Activated naive CD4-positive, alpha-beta T cell treated with anti-CD3 and anti-CD28 coated beads, Interleukin-2, amount 50 U/mL, for 16 hours (primary cell): Measurements from ENCODE around the gene SULF2.
"Not testable (repeated sequence)": the region's sequence is repeated elsewhere in the genome, so short reads cannot be mapped to it uniquely, and the experiment has no call there.

Experiments
- DNase-seq: peaks from one replicate; pipeline ENCODE4 v3.0.0-alpha.2; 2020

The SULF2 gene

GRCh38 chr20:47785311-47785853, at the start of gene SULF2:
SULF2 (minus strand) TSS chr20:47785481; CDS start chr20:47757363, 28,118 bp downstream.
- no peak for DNase-seq

- DNase-seq: not testable (repeated sequence)
Observed at GRCh38 chr20:47831675-47832074, 46.4 kb upstream of the SULF2 start.

GRCh38 chr20:47826716-47827115, 41.4 kb upstream of the SULF2 start:
- DNase-seq: not testable (repeated sequence)

- not testable (repeated sequence) for DNase-seq
Observed at GRCh38 chr20:47826006-47826405, 40.7 kb upstream of the SULF2 start.

GRCh38 chr20:47825011-47825762, 39.9 kb upstream of the SULF2 start:
- no peak for DNase-seq

- DNase-seq: not testable (repeated sequence)
Observed at GRCh38 chr20:47823941-47824340, 38.7 kb upstream of the SULF2 start.

- DNase-seq: no peak
Observed at GRCh38 chr20:47821481-47822100, 36.3 kb upstream of the SULF2 start.

- DNase-seq: no peak
Observed at GRCh38 chr20:47818996-47819609, 33.8 kb upstream of the SULF2 start.

- DNase-seq: no peak
Observed at GRCh38 chr20:47818466-47818865, 33.2 kb upstream of the SULF2 start.

- no peak for DNase-seq
Observed at GRCh38 chr20:47818016-47818415, 32.7 kb upstream of the SULF2 start.

- DNase-seq: no peak
Observed at GRCh38 chr20:47817573-47817972, 32.3 kb upstream of the SULF2 start.

- DNase-seq: no peak
Observed at GRCh38 chr20:47816487-47817451, 31.5 kb upstream of the SULF2 start.

GRCh38 chr20:47815866-47816265, 30.6 kb upstream of the SULF2 start:
- DNase-seq: no peak

GRCh38 chr20:47815416-47815806, 30.1 kb upstream of the SULF2 start:
- no peak for DNase-seq

- no peak for DNase-seq
Observed at GRCh38 chr20:47814632-47815415, 29.5 kb upstream of the SULF2 start.

GRCh38 chr20:47810721-47811347, 25.6 kb upstream of the SULF2 start:
- DNase-seq: no peak

GRCh38 chr20:47810116-47810677, 24.9 kb upstream of the SULF2 start:
- no peak for DNase-seq

- DNase-seq: no peak
Observed at GRCh38 chr20:47809161-47809960, 24.1 kb upstream of the SULF2 start.

GRCh38 chr20:47805951-47806350, 20.7 kb upstream of the SULF2 start:
- DNase-seq: no peak

- not testable (repeated sequence) for DNase-seq
Observed at GRCh38 chr20:47804972-47805371, 19.7 kb upstream of the SULF2 start.
